ENCODE data around the gene ERBIN.

- TF ChIP-seq MAZ (IDR thresholded peaks at IDR 0.05; ENCODE audit: borderline replicate concordance, low read depth, low read length) (no peak), CTCF (IDR thresholded peaks at IDR 0.05) (no peak), POLR2A (IDR thresholded peaks at IDR 0.05; ENCODE audit: low read length) (no peak), SREBF2 (IDR thresholded peaks at IDR 0.05) (no peak), USF2 (IDR thresholded peaks at IDR 0.05) (no peak)
- TF ChIP-seq, protein P1, sequence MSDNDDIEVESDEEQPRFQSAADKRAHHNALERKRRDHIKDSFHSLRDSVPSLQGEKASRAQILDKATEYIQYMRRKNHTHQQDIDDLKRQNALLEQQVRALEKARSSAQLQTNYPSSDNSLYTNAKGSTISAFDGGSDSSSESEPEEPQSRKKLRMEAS (IDR thresholded peaks at IDR 0.05), result no peak
Observed at GRCh38 chr5:66074901-66075300, 148.5 kb downstream of the ERBIN start.

Data from A549 (cell line).